IMR-90 (cell line): ENCODE results near the gene LSM2. TPM values are rescaled to one million over a fixed set of nuclear protein-coding genes. Genes with fewer than 3 reads are reported as not detected.

Experiments used
- ATAC-seq: fragments of 200-7000 bp; cut with Tn5 transposase; 2 replicates; pipeline ENCODE4 v1.9.1; 2020; ENCODE audit warnings: low read depth, mild to moderate bottlenecking, moderate library complexity
- BruUV-seq: library from RNA; stranded (reverse); fragments of 400-500 nt; replicated peaks from 2 replicates; lab custom pipeline; 2021; lab: Mats Ljungman, UMichigan
- CTCF ChIA-PET: fragments of 300-600 bp; formaldehyde crosslinking; extraction: SDS; loops from one replicate; lab custom pipeline; 2021; ENCODE audit warnings: antibody characterized with exemption; lab: Yijun Ruan, JAX
- POLR2A ChIA-PET: fragments of 300-600 bp; sonication (Branson Sonifier 250); formaldehyde crosslinking; loops from one replicate; lab custom pipeline; 2022; ENCODE audit warnings: antibody characterized with exemption; ENCODE audit not compliant: unreplicated experiment; lab: Charles Lee
- DNase-seq: peaks from one replicate; pipeline ENCODE4 v3.0.0; 2013
- H2AFZ ChIP-seq: replicated peaks from 2 replicates; pipeline ENCODE3; 2013; ENCODE audit warnings: low read length, mild to moderate bottlenecking; ENCODE audit not compliant: poor library complexity
- H2AK5ac ChIP-seq: 2 replicates; pipeline ENCODE4 v1.6.1; 2013; ENCODE audit warnings: low read depth, low read length, inconsistent platforms
- H2AK9ac ChIP-seq: replicated peaks from 2 replicates; pipeline ENCODE3; 2013; ENCODE audit warnings: mild to moderate bottlenecking, low read depth, low read length, moderate library complexity; ENCODE audit not compliant: poor library complexity
- H2BK120ac ChIP-seq: 2 replicates; pipeline ENCODE4 v1.6.1; 2013; ENCODE audit warnings: low read depth, low read length, inconsistent platforms
- H2BK15ac ChIP-seq: 3 replicates; pipeline ENCODE4 v1.6.1; 2013; ENCODE audit warnings: low read depth, low read length, inconsistent platforms
- H2BK20ac ChIP-seq: 2 replicates; pipeline ENCODE4 v1.6.1; 2013; ENCODE audit warnings: low read depth, mild to moderate bottlenecking, inconsistent platforms, low read length, moderate library complexity
- H2BK5ac ChIP-seq: 2 replicates; pipeline ENCODE4 v1.6.1; 2013; ENCODE audit warnings: mild to moderate bottlenecking, low read depth, low read length, inconsistent platforms; ENCODE audit not compliant: poor library complexity, severe bottlenecking
- H3K14ac ChIP-seq: replicated peaks from 2 replicates; pipeline ENCODE4 v1.6.1; 2013; ENCODE audit warnings: low read depth, low read length, inconsistent platforms
- H3K18ac ChIP-seq: 2 replicates; pipeline ENCODE4 v1.6.1; 2013; ENCODE audit warnings: low read depth, low read length, control low read depth
- H3K23ac ChIP-seq: 2 replicates; pipeline ENCODE4 v1.6.1; 2013; ENCODE audit warnings: low read depth, low read length, inconsistent platforms
- H3K27ac ChIP-seq: 2 replicates; pipeline ENCODE4 v1.5.1; 2013; ENCODE audit warnings: mild to moderate bottlenecking, control low read depth, low read length; ENCODE audit not compliant: insufficient read depth
- H3K27me3 ChIP-seq: 2 replicates; pipeline ENCODE4 v1.6.1; 2013; ENCODE audit warnings: low read length; ENCODE audit not compliant: control insufficient read depth, insufficient read depth
- H3K36me3 ChIP-seq: 2 replicates; pipeline ENCODE4 v1.6.1; 2013; ENCODE audit warnings: low read length, mixed read lengths; ENCODE audit not compliant: control insufficient read depth, insufficient read depth
- H3K4ac ChIP-seq: 2 replicates; pipeline ENCODE4 v1.6.1; 2013; ENCODE audit warnings: low read depth, low read length, inconsistent platforms
- H3K4me1 ChIP-seq: 2 replicates; pipeline ENCODE4 v1.6.1; 2013; ENCODE audit warnings: low read length, mixed read lengths; ENCODE audit not compliant: control insufficient read depth, insufficient read depth
- H3K4me2 ChIP-seq: 2 replicates; pipeline ENCODE4 v1.6.1; 2013; ENCODE audit warnings: low read depth, mild to moderate bottlenecking, control low read depth, low read length, moderate library complexity
- H3K4me3 ChIP-seq: 2 replicates; pipeline ENCODE4 v1.5.1; 2013; ENCODE audit warnings: low read depth, mild to moderate bottlenecking, control low read depth, low read length, moderate library complexity; ENCODE audit not compliant: insufficient read depth
- H3K56ac ChIP-seq: 2 replicates; pipeline ENCODE4 v1.6.1; 2013; ENCODE audit warnings: low read length, inconsistent platforms; ENCODE audit not compliant: insufficient read depth; ENCODE audit errors: extremely low read depth
- H3K79me1 ChIP-seq, 2 experiments: 2 replicates each; pipeline ENCODE4 v1.6.1; 2013; ENCODE audit warnings: low read length in 2 of 2, inconsistent platforms in 1 of 2, low read depth in 1 of 2
- H3K9ac ChIP-seq: 2 replicates; pipeline ENCODE4 v1.6.1; 2013; ENCODE audit warnings: low read depth, low read length, control low read depth
- H3K9me1 ChIP-seq: 2 replicates; pipeline ENCODE4 v1.6.1; 2013; ENCODE audit warnings: low read length, inconsistent platforms; ENCODE audit not compliant: insufficient read depth
- H3K9me3 ChIP-seq: 2 replicates; pipeline ENCODE4 v1.6.1; 2013; ENCODE audit warnings: low read length; ENCODE audit not compliant: control insufficient read depth, insufficient read depth
- H4K20me1 ChIP-seq: 2 replicates; pipeline ENCODE4 v1.6.1; 2013; ENCODE audit warnings: low read length, inconsistent platforms; ENCODE audit not compliant: insufficient read depth
- H4K5ac ChIP-seq: 2 replicates; pipeline ENCODE4 v1.6.1; 2013; ENCODE audit warnings: mild to moderate bottlenecking, low read depth, low read length, control low read depth
- H4K8ac ChIP-seq, 2 experiments: 2 replicates each; pipeline ENCODE4 v1.6.1; 2013; ENCODE audit warnings: low read depth in 2 of 2, low read length in 2 of 2, control low read depth in 1 of 2, inconsistent platforms in 1 of 2
- H4K91ac ChIP-seq: 2 replicates; pipeline ENCODE4 v1.6.1; 2013; ENCODE audit warnings: low read depth, low read length, inconsistent platforms; ENCODE audit not compliant: insufficient read depth
- CHD1 ChIP-seq: IDR thresholded peaks from 2 replicates; pipeline ENCODE4 v1.6.1; 2012; ENCODE audit warnings: low read depth, low read length, improper control_type of control experiment
- FOS ChIP-seq: fragments of 150-350 bp; IDR thresholded peaks from 2 replicates; pipeline ENCODE4 v1.6.1; 2016; ENCODE audit warnings: low read depth, low read length
- MAZ ChIP-seq: IDR thresholded peaks from 2 replicates; pipeline ENCODE4 v1.6.1; 2012; ENCODE audit warnings: low read depth, mild to moderate bottlenecking, low read length, improper control_type of control experiment, moderate library complexity, borderline replicate concordance
- WGBS, 2 experiments: methylation state at CpG; one replicate each; pipeline versions ENCODE4 v1.1.5 to v1.1.7; 2013; ENCODE audit warnings: missing lambda C conversion rate in 2 of 2; ENCODE audit not compliant: insufficient read length in 1 of 2; ENCODE audit errors: extremely low coverage in 2 of 2; 5-methylcytosine and 5-hydroxymethylcytosine counted together
- dilution Hi-C: fragments of 300-500 bp; cut with HindIII; formaldehyde crosslinking; loops from one replicate; pipeline ENCODE4 v1.14.3; 2018; ENCODE audit warnings: low sequenced_read_pairs; ENCODE audit not compliant: unreplicated experiment
- in situ Hi-C: fragments of 300-500 bp; cut with MboI; formaldehyde crosslinking; loops from 3 replicates; pipeline ENCODE4 v1.14.3; 2019; ENCODE audit warnings: low sequenced_read_pairs, inconsistent platforms, mixed read lengths
- intact Hi-C: fragments of 100-400 bp; cut with micrococcal nuclease; formaldehyde crosslinking; loops from 2 replicates; pipeline ENCODE4 v1.10.0; 2022
- polyA plus RNA-seq, 3 experiments: library from polyadenylated mRNA; depleted of rRNA; stranded (reverse); fragments of >200 nt; gene quantifications; 2 replicates each; pipeline ENCODE4 v1.2.3, GENCODE V29; 2012; ENCODE audit warnings: low replicate concordance in 1 of 3
- total RNA-seq: library from RNA; depleted of rRNA; stranded (reverse); fragments of >200 nt; gene quantifications from 2 replicates; pipeline ENCODE4 v1.2.3, GENCODE V29; 2012
- TF ChIP-seq, protein P1 (sequence below): fragments of 150-350 bp; IDR thresholded peaks from 2 replicates; pipeline ENCODE4 v1.6.1; 2017; ENCODE audit warnings: mild to moderate bottlenecking, antibody characterized with exemption, low read length, low read depth

LSM2 gene
- total and polyA plus RNA-seq, 2 of the 4 experiments (the other 2 are of a cell fraction), result 56.3 to 61.0 TPM

DNA sequence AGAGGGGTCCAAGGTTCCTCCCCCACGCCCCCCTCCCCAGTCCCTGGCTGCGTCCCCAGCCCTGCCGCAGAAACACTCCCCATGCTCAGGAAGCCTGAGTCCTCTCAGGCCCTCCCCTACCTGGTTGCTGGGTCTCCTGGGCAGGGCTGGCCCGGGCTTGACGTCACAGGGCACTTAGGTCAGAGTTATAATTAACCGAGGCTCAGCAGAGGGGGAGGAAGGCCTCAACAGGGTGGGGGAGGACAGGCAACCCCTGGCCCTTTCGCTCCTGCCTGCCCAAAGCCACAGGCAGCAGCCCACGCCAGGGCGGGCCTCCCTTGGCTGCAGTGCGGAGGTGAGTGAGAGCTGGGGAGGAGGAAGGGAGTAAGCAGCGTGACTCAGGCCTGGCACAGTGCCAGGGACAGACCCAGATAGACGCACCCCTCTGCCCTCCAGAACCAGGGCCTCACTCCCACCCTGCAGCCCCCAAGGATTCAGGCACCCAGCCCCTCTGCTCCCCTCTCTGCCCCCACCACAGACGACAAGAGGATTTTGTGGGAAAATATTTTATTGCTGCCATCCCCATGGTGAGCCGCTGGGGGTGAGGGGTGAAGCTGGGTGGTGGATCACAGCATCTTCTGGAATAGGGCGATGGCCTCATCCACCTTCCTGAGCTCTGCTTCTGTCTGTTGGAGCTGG is 29.6 kb downstream of the LSM2 start, which contains the start of gene VWA7:
TSS of gene VWA7 (minus strand) at position 340 of the 678 bp plus-strand sequence. CDS start 549 bp downstream, outside the sequence.
- Histone ChIP-seq H4K8ac (peak within 1 kb of the TSS in 1 of 2 experiments; percentile 75; a peak in 2 of 4 replicates), H2BK20ac (no peak within 1 kb of the TSS), H4K20me1 (no peaks in the 10 kb centered on the region), H3K27me3 (no peaks in the 10 kb centered on the region), H3K18ac (no peak within 1 kb of the TSS), H3K9me3 (no peaks in the 10 kb centered on the region), H3K9me1 (0 out of 2 replicates have a peak, but pooled peaks cover 8% of the 10 kb centered on the region), H2BK5ac (peak within 1 kb of the TSS; percentile 56), H2AFZ (peak within 1 kb of the TSS; percentile 83), H3K79me1 (0 out of 4 replicates have a peak, but pooled peaks cover 0 to 2% of the 10 kb centered on the region in 2 experiments), H3K4me2 (peak within 1 kb of the TSS; percentile 54), H2BK120ac (no peak within 1 kb of the TSS), H3K9ac (no peak within 1 kb of the TSS), H2AK9ac (peak within 1 kb of the TSS; percentile 96), H3K36me3 (peaks cover 40% of the 10 kb centered on the region), H3K56ac (no peak within 1 kb of the TSS), H3K4me3 (no peak within 1 kb of the TSS), H3K14ac (peak within 1 kb of the TSS; percentile 83; the same call in 1 of the 2 replicates), H4K5ac (no peak within 1 kb of the TSS), H4K91ac (peak within 1 kb of the TSS; percentile 46; the same call in 1 of the 2 replicates), H2BK15ac (no peak within 1 kb of the TSS), H2AK5ac (peak within 1 kb of the TSS; percentile 43), H3K4me1 (peaks cover 10% of the 10 kb centered on the region), H3K4ac (peak within 1 kb of the TSS; percentile 73), H3K23ac (no peak within 1 kb of the TSS), H3K27ac (no peak within 1 kb of the TSS)
- POLR2A ChIA-PET, result no interaction called here
- TF ChIP-seq CHD1, result no peak
- TF ChIP-seq MAZ, result peak; percentile 76; the same call in 1 of the 2 replicates
- TF ChIP-seq, protein P1, sequence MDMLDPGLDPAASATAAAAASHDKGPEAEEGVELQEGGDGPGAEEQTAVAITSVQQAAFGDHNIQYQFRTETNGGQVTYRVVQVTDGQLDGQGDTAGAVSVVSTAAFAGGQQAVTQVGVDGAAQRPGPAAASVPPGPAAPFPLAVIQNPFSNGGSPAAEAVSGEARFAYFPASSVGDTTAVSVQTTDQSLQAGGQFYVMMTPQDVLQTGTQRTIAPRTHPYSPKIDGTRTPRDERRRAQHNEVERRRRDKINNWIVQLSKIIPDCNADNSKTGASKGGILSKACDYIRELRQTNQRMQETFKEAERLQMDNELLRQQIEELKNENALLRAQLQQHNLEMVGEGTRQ, result 0 out of 2 replicates have a peak, but pooled peaks have one; percentile 7
- TF ChIP-seq FOS, result 0 out of 2 replicates have a peak, but pooled peaks have one; percentile 8
- no TSS peak for BruUV-seq
- DNase-seq (peak; percentile 70), ATAC-seq (peak; percentile 84)
- no CpG with 5 or more reads among the region's 15 CpGs for WGBS, 2 experiments
- CTCF ChIA-PET, result no interaction called here
- intact Hi-C loops (no loop called here), in situ Hi-C loops (no loop called here), dilution Hi-C loops (no loop called here)
